HG03066 (cell line): ENCODE data around the gene ABI3.

Experiments
- ATAC-seq: cut with Tn5 transposase; IDR thresholded peaks from one replicate; pipeline ENCODE4 v1.9.1; 2021; ENCODE audit warnings: low read depth; ENCODE audit not compliant: unreplicated experiment

The ABI3 gene

GRCh38 chr17:49195751-49196150 lies 14.8 kb upstream of the ABI3 start:
- ATAC-seq: no peak

- no peak for ATAC-seq
Measured at GRCh38 chr17:49196520-49196919, 14.0 kb upstream of the ABI3 start.

- no peak for ATAC-seq
Measured at GRCh38 chr17:49197346-49197998, 13.0 kb upstream of the ABI3 start.

- ATAC-seq: no peak
Measured at GRCh38 chr17:49198211-49198610, 12.3 kb upstream of the ABI3 start.

GRCh38 chr17:49200423-49201083 lies 10.0 kb upstream of the ABI3 start:
- ATAC-seq: no peak

GRCh38 chr17:49201481-49201927 lies 9.0 kb upstream of the ABI3 start:
- ATAC-seq: no peak

- ATAC-seq: no peak
Measured at GRCh38 chr17:49203796-49204195, 6.7 kb upstream of the ABI3 start.

- ATAC-seq: no peak
Measured at GRCh38 chr17:49204516-49204915, 6.0 kb upstream of the ABI3 start.

GRCh38 chr17:49209061-49209571 lies 1.4 kb upstream of the ABI3 start:
- no peak for ATAC-seq

GRCh38 chr17:49213399-49213798 lies 2.9 kb downstream of the ABI3 start:
- ATAC-seq: no peak

- no peak for ATAC-seq
Measured at GRCh38 chr17:49213847-49214246, 3.3 kb downstream of the ABI3 start.

- no peak for ATAC-seq
Measured at GRCh38 chr17:49214676-49215360, 4.3 kb downstream of the ABI3 start.

GRCh38 chr17:49216482-49216881 lies 6.0 kb downstream of the ABI3 start:
- ATAC-seq: no peak

- no peak for ATAC-seq
Measured at GRCh38 chr17:49216953-49217650, 6.6 kb downstream of the ABI3 start.

GRCh38 chr17:49217651-49218413 lies 7.3 kb downstream of the ABI3 start:
- no peak for ATAC-seq

GRCh38 chr17:49218941-49219913 lies 8.7 kb downstream of the ABI3 start:
- no peak for ATAC-seq

GRCh38 chr17:49219987-49220386 lies 9.5 kb downstream of the ABI3 start:
- no peak for ATAC-seq

- no peak for ATAC-seq
Measured at GRCh38 chr17:49223168-49223516, 12.6 kb downstream of the ABI3 start.

- ATAC-seq: no peak
Measured at GRCh38 chr17:49223517-49224197, 13.2 kb downstream of the ABI3 start.
